ENCODE measurements around the gene SPN.
"Not testable (repeated sequence)": the region's sequence is repeated elsewhere in the genome, so short reads cannot be mapped to it uniquely, and the experiment has no call there.

DNA sequence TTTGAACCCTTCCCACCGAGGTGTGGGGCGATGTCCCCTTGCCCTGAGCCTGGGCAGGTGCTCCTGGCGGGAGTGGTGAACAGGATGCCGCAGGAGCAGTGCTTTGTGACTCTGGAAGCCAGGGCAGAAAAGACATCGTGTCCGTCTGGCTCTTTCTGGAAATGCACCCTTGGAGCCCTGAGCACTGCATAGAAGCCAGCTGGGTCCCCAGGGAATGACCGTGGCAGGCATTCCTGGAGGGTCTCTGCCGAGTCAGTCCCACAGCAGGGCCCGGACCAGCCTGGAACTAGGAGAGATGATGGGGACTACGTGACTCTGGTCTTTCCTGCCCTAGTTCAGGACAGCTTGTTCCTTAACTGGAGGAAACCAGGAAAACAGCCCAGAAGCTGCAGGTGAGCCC lies 33.7 kb upstream of the SPN start:
- TF ChIP-seq, protein P1, sequence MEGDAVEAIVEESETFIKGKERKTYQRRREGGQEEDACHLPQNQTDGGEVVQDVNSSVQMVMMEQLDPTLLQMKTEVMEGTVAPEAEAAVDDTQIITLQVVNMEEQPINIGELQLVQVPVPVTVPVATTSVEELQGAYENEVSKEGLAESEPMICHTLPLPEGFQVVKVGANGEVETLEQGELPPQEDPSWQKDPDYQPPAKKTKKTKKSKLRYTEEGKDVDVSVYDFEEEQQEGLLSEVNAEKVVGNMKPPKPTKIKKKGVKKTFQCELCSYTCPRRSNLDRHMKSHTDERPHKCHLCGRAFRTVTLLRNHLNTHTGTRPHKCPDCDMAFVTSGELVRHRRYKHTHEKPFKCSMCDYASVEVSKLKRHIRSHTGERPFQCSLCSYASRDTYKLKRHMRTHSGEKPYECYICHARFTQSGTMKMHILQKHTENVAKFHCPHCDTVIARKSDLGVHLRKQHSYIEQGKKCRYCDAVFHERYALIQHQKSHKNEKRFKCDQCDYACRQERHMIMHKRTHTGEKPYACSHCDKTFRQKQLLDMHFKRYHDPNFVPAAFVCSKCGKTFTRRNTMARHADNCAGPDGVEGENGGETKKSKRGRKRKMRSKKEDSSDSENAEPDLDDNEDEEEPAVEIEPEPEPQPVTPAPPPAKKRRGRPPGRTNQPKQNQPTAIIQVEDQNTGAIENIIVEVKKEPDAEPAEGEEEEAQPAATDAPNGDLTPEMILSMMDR (optimal IDR thresholded peaks at IDR 0.05 in 1 of 3, IDR thresholded peaks at IDR 0.05 in 1 of 3, conservative IDR thresholded peaks at IDR 0.05 in 1 of 3; ENCODE audit: extremely low read depth in 1 of 3, insufficient read depth in 2 of 3, low read length in 3 of 3) = not testable (repeated sequence)
- not testable (repeated sequence) for TF ChIP-seq EZH2 (IDR thresholded peaks at IDR 0.05; ENCODE audit: low read length)
